Esophagus squamous epithelium (tissue), 4 donors: ENCODE results near the gene LRBA.

ENCODE experiments used
- CTCF ChIP-seq, 6 experiments: fragments of 450-650 bp in 4 of 6; fragments of 200-600 bp in 2 of 6; sonication (generic) in 2 of 6; IDR thresholded peaks; one replicate each; pipeline ENCODE4 v1.5.1; 2016 to 2019; ENCODE audit warnings: antibody characterized with exemption in 6 of 6, mild to moderate bottlenecking in 4 of 6, moderate library complexity in 4 of 6
- POLR2A ChIP-seq, 4 donors: fragments of 450-650 bp; IDR thresholded peaks; one replicate each; pipeline ENCODE4 v1.6.1; 2017; ENCODE audit warnings: antibody characterized with exemption in 4 of 4, mild to moderate bottlenecking in 4 of 4, moderate library complexity in 3 of 4

- TF ChIP-seq CTCF (IDR thresholded peaks at IDR 0.05) (no peak), POLR2A (IDR thresholded peaks at IDR 0.05) (no peak)
Observed at GRCh38 chr4:150421612-150422011, 593.5 kb downstream of the LRBA start.
